Peyer's patch (tissue), 4 donors: ENCODE measurements around the gene LRRC38.

Experiments
- POLR2A ChIP-seq, 2 donors: fragments of 450-650 bp; IDR thresholded peaks; one replicate each; pipeline ENCODE4 v1.5.1; 2017; ENCODE audit warnings: antibody characterized with exemption in 2 of 2, mild to moderate bottlenecking in 2 of 2, moderate library complexity in 2 of 2
- TF ChIP-seq, protein P1 (sequence below), 6 experiments: fragments of 450-650 bp in 4 of 6; fragments of 200-600 bp in 2 of 6; sonication (generic) in 1 of 6; IDR thresholded peaks; one replicate each; pipeline ENCODE4 v1.5.1; 2017 to 2019; ENCODE audit warnings: antibody characterized with exemption in 6 of 6, mild to moderate bottlenecking in 3 of 6, moderate library complexity in 1 of 6

DNA sequence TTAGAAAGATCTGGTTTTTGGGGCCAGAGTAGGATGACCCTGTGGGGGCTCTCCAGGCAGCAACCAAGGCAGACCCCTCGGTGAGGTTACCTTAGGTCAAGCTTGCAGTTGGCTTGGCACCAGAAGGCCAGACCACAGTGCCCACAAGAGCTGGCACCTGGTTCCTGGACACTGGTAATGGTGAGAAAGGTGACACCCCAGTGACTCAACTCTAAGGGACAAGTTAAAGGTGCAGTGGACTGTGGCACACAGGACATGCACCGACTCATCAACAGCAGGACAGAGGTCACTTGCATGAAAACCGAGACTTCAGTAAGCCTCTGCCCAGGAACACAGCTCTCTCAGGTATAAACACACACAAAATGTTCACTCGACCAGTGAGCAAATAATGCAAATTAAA, 6.7 kb downstream of the LRRC38 start:
- TF ChIP-seq, protein P1, sequence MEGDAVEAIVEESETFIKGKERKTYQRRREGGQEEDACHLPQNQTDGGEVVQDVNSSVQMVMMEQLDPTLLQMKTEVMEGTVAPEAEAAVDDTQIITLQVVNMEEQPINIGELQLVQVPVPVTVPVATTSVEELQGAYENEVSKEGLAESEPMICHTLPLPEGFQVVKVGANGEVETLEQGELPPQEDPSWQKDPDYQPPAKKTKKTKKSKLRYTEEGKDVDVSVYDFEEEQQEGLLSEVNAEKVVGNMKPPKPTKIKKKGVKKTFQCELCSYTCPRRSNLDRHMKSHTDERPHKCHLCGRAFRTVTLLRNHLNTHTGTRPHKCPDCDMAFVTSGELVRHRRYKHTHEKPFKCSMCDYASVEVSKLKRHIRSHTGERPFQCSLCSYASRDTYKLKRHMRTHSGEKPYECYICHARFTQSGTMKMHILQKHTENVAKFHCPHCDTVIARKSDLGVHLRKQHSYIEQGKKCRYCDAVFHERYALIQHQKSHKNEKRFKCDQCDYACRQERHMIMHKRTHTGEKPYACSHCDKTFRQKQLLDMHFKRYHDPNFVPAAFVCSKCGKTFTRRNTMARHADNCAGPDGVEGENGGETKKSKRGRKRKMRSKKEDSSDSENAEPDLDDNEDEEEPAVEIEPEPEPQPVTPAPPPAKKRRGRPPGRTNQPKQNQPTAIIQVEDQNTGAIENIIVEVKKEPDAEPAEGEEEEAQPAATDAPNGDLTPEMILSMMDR (IDR thresholded peaks at IDR 0.05): no peak
- TF ChIP-seq POLR2A (IDR thresholded peaks at IDR 0.05): no peak
